ENCODE data around the gene FOXJ3. TPM values are rescaled to one million over a fixed set of nuclear protein-coding genes. Genes with fewer than 3 reads are reported as not detected.

FOXJ3 gene
- total RNA-seq, 1 donor from 2014 or later, result 17.2 TPM

DNA sequence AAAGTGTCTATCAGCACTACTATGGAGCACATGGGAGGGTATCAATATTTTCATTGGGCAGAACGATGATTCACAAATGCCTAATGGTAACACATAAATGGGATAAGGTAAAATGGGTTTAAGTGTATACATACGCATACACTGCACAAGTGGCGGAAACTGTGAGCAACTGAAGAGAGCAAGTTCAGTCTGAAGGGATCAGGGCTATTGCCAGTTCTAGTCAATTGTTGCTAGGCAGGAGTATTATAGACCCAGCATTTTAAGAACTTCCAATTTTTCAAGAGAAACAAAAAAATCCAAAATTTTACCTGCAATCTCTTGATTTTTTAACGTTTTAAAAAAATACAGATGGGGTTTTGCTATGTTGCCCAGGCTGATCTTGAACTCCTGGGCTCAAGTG is 23.1 kb downstream of the FOXJ3 start:
- TF ChIP-seq, protein P1, sequence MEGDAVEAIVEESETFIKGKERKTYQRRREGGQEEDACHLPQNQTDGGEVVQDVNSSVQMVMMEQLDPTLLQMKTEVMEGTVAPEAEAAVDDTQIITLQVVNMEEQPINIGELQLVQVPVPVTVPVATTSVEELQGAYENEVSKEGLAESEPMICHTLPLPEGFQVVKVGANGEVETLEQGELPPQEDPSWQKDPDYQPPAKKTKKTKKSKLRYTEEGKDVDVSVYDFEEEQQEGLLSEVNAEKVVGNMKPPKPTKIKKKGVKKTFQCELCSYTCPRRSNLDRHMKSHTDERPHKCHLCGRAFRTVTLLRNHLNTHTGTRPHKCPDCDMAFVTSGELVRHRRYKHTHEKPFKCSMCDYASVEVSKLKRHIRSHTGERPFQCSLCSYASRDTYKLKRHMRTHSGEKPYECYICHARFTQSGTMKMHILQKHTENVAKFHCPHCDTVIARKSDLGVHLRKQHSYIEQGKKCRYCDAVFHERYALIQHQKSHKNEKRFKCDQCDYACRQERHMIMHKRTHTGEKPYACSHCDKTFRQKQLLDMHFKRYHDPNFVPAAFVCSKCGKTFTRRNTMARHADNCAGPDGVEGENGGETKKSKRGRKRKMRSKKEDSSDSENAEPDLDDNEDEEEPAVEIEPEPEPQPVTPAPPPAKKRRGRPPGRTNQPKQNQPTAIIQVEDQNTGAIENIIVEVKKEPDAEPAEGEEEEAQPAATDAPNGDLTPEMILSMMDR (conservative IDR thresholded peaks at IDR 0.05; ENCODE audit: low read depth, low read length), result no peak
- no peak for DNase-seq (ENCODE audit: low read depth)
- H3K4me3 ChIP-seq (ENCODE audit: low read depth, low read length), result no peak overlapping the region

DNA sequence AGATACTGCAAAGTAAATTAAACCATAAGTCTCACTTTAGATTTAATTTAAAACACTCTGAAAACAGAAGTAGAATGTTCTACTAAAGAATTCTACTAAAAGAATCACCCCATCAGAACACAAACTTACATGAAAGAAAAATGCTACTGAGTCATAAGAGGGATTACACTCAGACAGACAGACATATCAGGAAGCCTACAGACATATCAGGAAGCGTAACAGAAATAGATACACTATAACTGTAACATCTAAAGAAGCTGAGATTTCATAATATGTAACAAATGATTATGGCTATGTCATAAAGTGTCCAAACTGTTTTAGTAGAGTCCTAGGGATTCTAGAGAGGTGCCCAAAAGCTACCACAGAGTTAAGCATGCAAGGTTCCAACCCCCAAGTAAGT is 23.9 kb downstream of the FOXJ3 start:
- no peak overlapping the region for H3K4me3 ChIP-seq (ENCODE audit: low read depth, low read length)
- DNase-seq (ENCODE audit: low read depth), result no peak
- TF ChIP-seq, protein P1 (conservative IDR thresholded peaks at IDR 0.05; ENCODE audit: low read depth, low read length), result no peak

GRCh38 chr1:42306977-42307376 is 28.1 kb downstream of the FOXJ3 start:
- no peak for DNase-seq (ENCODE audit: low read depth)
- TF ChIP-seq, protein P1 (conservative IDR thresholded peaks at IDR 0.05; ENCODE audit: low read depth, low read length), result no peak
- H3K4me3 ChIP-seq (ENCODE audit: low read depth, low read length), result no peak overlapping the region

DNA sequence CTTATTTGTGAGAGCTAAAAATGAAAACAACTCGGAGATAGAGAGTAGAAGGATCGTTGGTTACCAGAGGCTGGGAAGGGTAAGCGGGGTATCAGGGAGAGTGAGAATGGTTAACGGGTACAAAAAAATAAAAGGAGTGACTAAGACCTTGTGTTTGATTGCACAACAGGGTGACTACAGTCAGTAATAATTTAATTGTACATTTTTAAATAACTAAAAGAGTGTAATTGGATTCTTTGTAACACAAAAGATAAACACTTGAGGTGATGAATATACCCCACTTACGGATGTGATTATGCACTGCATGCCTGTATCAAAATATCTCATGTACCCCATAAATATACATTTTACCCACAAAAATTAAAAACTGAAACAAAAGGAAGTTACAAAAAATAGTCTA is 29.4 kb downstream of the FOXJ3 start:
- TF ChIP-seq, protein P1 (conservative IDR thresholded peaks at IDR 0.05; ENCODE audit: low read depth, low read length), result no peak
- no peak overlapping the region for H3K4me3 ChIP-seq (ENCODE audit: low read depth, low read length)
- DNase-seq (ENCODE audit: low read depth), result no peak

GRCh38 chr1:42302034-42302433 is 33.0 kb downstream of the FOXJ3 start:
- TF ChIP-seq, protein P1 (conservative IDR thresholded peaks at IDR 0.05; ENCODE audit: low read depth, low read length), result no peak
- H3K4me3 ChIP-seq (ENCODE audit: low read depth, low read length), result no peak overlapping the region
- no peak for DNase-seq (ENCODE audit: low read depth)

GRCh38 chr1:42298520-42298919 is 36.5 kb downstream of the FOXJ3 start:
- TF ChIP-seq, protein P1 (conservative IDR thresholded peaks at IDR 0.05; ENCODE audit: low read depth, low read length), result no peak
- no peak overlapping the region for H3K4me3 ChIP-seq (ENCODE audit: low read depth, low read length)
- no peak for DNase-seq (ENCODE audit: low read depth)

- H3K4me3 ChIP-seq (ENCODE audit: low read depth, low read length), result no peak overlapping the region
- DNase-seq (ENCODE audit: low read depth), result no peak
- TF ChIP-seq, protein P1 (conservative IDR thresholded peaks at IDR 0.05; ENCODE audit: low read depth, low read length), result no peak
Observed at GRCh38 chr1:42295816-42296215, 39.2 kb downstream of the FOXJ3 start.
